ENCODE data around the gene PICALM.

Gene PICALM

GRCh38 chr11:85967457-85967856 lies 101.4 kb downstream of the PICALM start:
- Histone ChIP-seq H3K4me3 (ENCODE audit: low read depth, low read length) (no peak overlapping the region), H3K36me3 (peaks cover 31% of the 10 kb centered on the region), H3K27me3 (ENCODE audit: insufficient read depth, low read depth, severe bottlenecking) (no peaks in the 10 kb centered on the region), H3K9me3 (ENCODE audit: severe bottlenecking) (no peaks in the 10 kb centered on the region), H3K27ac (no peak overlapping the region)
- no peak for TF ChIP-seq CTCF (IDR thresholded peaks at IDR 0.05; ENCODE audit: low read depth, low read length)
- DNase-seq, result no peak

DNA sequence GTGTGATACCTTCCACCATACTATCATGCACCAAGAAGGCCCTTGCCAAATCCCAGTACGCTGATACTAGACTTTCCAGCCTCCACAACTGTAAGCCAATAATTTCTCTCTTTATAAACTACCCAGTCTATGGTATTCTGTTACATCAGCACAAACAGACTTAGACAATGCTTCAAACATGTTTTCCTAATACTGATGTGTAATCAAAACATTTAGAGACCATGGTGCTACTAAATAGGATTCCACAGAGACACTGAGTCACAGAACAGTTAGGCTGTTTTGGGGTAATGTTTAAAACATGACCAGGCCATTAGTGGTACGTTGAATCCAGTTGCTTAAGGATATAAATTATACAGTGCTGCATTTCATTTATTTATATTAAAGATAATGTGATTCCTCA lies 103.7 kb downstream of the PICALM start:
- no peak overlapping the region for H3K4me3 ChIP-seq (ENCODE audit: low read depth, low read length)
- TF ChIP-seq CTCF (IDR thresholded peaks at IDR 0.05; ENCODE audit: low read depth, low read length), result no peak
- H3K9me3 ChIP-seq (ENCODE audit: severe bottlenecking), result no peaks in the 10 kb centered on the region
- peaks cover 24% of the 10 kb centered on the region for H3K36me3 ChIP-seq
- DNase-seq, result no peak
- H3K27ac ChIP-seq, result no peak overlapping the region
- no peaks in the 10 kb centered on the region for H3K27me3 ChIP-seq (ENCODE audit: insufficient read depth, low read depth, severe bottlenecking)

GRCh38 chr11:85961930-85962363 lies 106.9 kb downstream of the PICALM start:
- Histone ChIP-seq H3K4me3 (ENCODE audit: low read depth, low read length) (no peak overlapping the region), H3K27ac (no peak overlapping the region), H3K36me3 (peaks cover 9% of the 10 kb centered on the region), H3K9me3 (ENCODE audit: severe bottlenecking) (no peaks in the 10 kb centered on the region), H3K27me3 (ENCODE audit: insufficient read depth, low read depth, severe bottlenecking) (no peaks in the 10 kb centered on the region)
- TF ChIP-seq CTCF (IDR thresholded peaks at IDR 0.05; ENCODE audit: low read depth, low read length), result no peak
- no peak for DNase-seq

DNA sequence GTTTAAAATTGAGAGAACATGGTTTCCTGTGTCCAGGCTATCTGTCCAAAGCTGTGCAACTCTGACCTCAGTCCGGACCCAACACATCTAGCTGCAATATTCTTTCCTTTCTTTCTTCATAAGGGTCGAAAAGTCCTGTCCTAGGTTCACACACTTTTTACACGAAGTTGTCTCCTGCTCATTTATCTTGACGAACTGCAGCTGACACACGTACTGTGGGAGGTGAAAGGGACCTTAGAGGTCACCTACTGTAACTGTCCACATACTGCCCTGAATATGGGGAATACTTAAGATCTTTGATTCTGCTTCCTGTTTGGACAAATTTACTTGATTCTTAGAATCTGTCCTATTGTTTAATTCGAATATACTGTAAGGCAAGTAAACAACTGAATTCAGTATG lies 107.8 kb downstream of the PICALM start:
- H3K4me3 ChIP-seq (ENCODE audit: low read depth, low read length), result no peak overlapping the region
- H3K9me3 ChIP-seq (ENCODE audit: severe bottlenecking), result no peaks in the 10 kb centered on the region
- DNase-seq, result no peak
- H3K36me3 ChIP-seq, result peaks cover 8% of the 10 kb centered on the region
- TF ChIP-seq CTCF (IDR thresholded peaks at IDR 0.05; ENCODE audit: low read depth, low read length), result no peak
- no peaks in the 10 kb centered on the region for H3K27me3 ChIP-seq (ENCODE audit: insufficient read depth, low read depth, severe bottlenecking)
- H3K27ac ChIP-seq, result peak overlapping the region; percentile 7

DNA sequence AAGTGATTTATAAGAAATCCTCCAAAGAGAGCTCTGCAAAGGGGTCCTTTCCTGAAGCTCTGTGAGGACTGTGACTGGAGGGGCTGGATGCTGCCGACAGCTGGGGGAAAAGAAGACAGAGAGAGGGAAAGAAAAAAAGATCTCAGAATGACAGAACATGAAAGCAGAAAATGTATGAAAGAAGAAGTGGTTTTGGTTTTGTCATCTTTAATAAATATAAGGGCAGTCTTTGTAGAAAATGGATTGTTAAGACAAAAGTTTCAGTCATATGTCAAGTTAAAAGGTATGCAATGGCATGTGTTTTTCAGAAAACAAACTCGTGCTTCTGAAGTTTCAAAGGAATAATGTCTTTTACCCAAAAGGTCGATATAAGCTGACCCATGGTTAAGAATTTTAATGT lies 108.2 kb downstream of the PICALM start:
- peak overlapping the region; percentile 46 for H3K27ac ChIP-seq
- peak; percentile 32 for DNase-seq
- no peaks in the 10 kb centered on the region for H3K9me3 ChIP-seq (ENCODE audit: severe bottlenecking)
- no peak overlapping the region for H3K4me3 ChIP-seq (ENCODE audit: low read depth, low read length)
- H3K36me3 ChIP-seq, result peaks cover 8% of the 10 kb centered on the region
- TF ChIP-seq CTCF (IDR thresholded peaks at IDR 0.05; ENCODE audit: low read depth, low read length), result no peak
- no peaks in the 10 kb centered on the region for H3K27me3 ChIP-seq (ENCODE audit: insufficient read depth, low read depth, severe bottlenecking)

DNA sequence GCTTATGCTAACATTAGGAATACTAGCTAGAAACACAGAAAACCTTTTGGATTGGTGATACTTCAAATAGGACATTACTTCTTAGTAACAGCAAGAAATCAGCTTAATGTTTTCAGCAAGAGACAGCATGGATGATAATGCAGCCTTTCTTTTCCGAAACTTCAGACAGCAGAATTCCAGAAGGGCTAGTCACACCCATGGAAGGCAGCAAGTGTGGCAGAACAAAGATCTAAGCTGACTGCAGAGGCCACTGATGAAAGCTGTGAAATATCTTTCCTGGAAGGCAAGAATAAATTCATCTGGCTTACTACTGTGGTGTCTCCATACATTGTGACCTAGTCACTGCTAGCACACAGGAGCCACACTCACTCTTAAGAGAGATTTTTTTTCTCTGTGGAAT lies 113.4 kb downstream of the PICALM start:
- H3K27me3 ChIP-seq (ENCODE audit: insufficient read depth, low read depth, severe bottlenecking), result no peaks in the 10 kb centered on the region
- DNase-seq, result no peak
- H3K9me3 ChIP-seq (ENCODE audit: severe bottlenecking), result peaks cover 6% of the 10 kb centered on the region
- H3K36me3 ChIP-seq, result peaks cover 11% of the 10 kb centered on the region
- no peak for TF ChIP-seq CTCF (IDR thresholded peaks at IDR 0.05; ENCODE audit: low read depth, low read length)
- H3K4me3 ChIP-seq (ENCODE audit: low read depth, low read length), result no peak overlapping the region
- no peak overlapping the region for H3K27ac ChIP-seq

Measured in WERI-Rb-1 (cell line).